C4-2B (cell line): ENCODE data around the gene PARK7.

Experiments
- ZFX ChIP-seq: fragments of 450-650 bp; IDR thresholded peaks from 2 replicates; pipeline ENCODE4 v1.6.1; 2017
- TF ChIP-seq, protein P1 (sequence below): fragments of 450-650 bp; conservative IDR thresholded peaks from 2 replicates; pipeline ENCODE4 v1.5.1; 2017; ENCODE audit warnings: mild to moderate bottlenecking

DNA sequence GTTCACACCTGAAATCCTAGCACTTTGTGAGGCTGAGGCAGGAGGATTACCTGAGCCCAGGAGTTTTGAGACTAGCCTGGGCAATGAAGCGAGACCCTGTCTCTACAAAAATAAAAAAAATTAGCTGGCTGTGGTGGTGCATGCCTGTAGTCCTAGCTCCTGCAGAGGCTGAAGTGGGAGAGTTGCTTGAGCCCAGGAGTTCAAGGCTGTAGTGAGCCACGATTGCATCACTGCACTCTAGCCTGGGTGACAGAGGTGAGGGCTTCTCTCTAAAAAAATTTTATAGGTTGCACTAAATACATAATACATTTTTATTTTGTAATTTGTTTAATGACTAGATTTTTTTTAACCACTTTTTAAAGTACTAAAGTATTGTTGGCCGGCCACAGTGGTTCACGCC, 6.1 kb downstream of the PARK7 start:
- TF ChIP-seq, protein P1, sequence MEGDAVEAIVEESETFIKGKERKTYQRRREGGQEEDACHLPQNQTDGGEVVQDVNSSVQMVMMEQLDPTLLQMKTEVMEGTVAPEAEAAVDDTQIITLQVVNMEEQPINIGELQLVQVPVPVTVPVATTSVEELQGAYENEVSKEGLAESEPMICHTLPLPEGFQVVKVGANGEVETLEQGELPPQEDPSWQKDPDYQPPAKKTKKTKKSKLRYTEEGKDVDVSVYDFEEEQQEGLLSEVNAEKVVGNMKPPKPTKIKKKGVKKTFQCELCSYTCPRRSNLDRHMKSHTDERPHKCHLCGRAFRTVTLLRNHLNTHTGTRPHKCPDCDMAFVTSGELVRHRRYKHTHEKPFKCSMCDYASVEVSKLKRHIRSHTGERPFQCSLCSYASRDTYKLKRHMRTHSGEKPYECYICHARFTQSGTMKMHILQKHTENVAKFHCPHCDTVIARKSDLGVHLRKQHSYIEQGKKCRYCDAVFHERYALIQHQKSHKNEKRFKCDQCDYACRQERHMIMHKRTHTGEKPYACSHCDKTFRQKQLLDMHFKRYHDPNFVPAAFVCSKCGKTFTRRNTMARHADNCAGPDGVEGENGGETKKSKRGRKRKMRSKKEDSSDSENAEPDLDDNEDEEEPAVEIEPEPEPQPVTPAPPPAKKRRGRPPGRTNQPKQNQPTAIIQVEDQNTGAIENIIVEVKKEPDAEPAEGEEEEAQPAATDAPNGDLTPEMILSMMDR: no peak
- no peak for TF ChIP-seq ZFX
